ENCODE measurements around the gene HTR3D. TPM values are rescaled to one million over a fixed set of nuclear protein-coding genes. Genes with fewer than 3 reads are reported as not detected.

HTR3D gene
- total RNA-seq (not detected), polyA plus RNA-seq (not detected)
- long read RNA-seq, donor 1: 0 reads
- long read RNA-seq, donor 2: 0 reads
- long read RNA-seq, donor 3: 0 reads
- long read RNA-seq, donor 4: 0 reads
- long read RNA-seq, donor 5: 0 reads

GRCh38 chr3:184031187-184031792 lies at the start of gene HTR3D:
Gene HTR3D, plus strand, starts transcription at chr3:184031742. Its CDS starts 0 bp downstream, at chr3:184031742.
- no peak for DNase-seq
- Histone ChIP-seq H3K4me1 (ENCODE audit: control insufficient read depth in 5 of 5, insufficient read depth in 5 of 5, low read length in 5 of 5) (no peaks in the 10 kb centered on the region), H3K27me3 (ENCODE audit: control insufficient read depth in 3 of 3, insufficient read depth in 3 of 3, low read length in 2 of 3) (no peaks in the 10 kb centered on the region), H3K4me3 (no peak within 1 kb of the TSS), H3K36me3 (ENCODE audit: control insufficient read depth in 4 of 4, insufficient read depth in 4 of 4, low read length in 4 of 4) (no peaks in the 10 kb centered on the region), H3K27ac (ENCODE audit: low read depth in 1 of 2, low read length in 1 of 2) (no peak within 1 kb of the TSS), H3K9me3 (ENCODE audit: control insufficient read depth in 4 of 4, insufficient read depth in 3 of 4, low read length in 3 of 4) (no peaks in the 10 kb centered on the region), H3K9ac (ENCODE audit: insufficient read depth in 1 of 2, low read length in 2 of 2) (no peak within 1 kb of the TSS)
- no peak for ATAC-seq (ENCODE audit: insufficient read depth, low FRiP score)
- WGBS, 2 donors: 58 to 63% methylated on average over 4 of the region's 4 CpGs
- TF ChIP-seq, protein P1, sequence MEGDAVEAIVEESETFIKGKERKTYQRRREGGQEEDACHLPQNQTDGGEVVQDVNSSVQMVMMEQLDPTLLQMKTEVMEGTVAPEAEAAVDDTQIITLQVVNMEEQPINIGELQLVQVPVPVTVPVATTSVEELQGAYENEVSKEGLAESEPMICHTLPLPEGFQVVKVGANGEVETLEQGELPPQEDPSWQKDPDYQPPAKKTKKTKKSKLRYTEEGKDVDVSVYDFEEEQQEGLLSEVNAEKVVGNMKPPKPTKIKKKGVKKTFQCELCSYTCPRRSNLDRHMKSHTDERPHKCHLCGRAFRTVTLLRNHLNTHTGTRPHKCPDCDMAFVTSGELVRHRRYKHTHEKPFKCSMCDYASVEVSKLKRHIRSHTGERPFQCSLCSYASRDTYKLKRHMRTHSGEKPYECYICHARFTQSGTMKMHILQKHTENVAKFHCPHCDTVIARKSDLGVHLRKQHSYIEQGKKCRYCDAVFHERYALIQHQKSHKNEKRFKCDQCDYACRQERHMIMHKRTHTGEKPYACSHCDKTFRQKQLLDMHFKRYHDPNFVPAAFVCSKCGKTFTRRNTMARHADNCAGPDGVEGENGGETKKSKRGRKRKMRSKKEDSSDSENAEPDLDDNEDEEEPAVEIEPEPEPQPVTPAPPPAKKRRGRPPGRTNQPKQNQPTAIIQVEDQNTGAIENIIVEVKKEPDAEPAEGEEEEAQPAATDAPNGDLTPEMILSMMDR (IDR thresholded peaks at IDR 0.05; ENCODE audit: control extremely low read depth, extremely low read depth): no peak

DNA sequence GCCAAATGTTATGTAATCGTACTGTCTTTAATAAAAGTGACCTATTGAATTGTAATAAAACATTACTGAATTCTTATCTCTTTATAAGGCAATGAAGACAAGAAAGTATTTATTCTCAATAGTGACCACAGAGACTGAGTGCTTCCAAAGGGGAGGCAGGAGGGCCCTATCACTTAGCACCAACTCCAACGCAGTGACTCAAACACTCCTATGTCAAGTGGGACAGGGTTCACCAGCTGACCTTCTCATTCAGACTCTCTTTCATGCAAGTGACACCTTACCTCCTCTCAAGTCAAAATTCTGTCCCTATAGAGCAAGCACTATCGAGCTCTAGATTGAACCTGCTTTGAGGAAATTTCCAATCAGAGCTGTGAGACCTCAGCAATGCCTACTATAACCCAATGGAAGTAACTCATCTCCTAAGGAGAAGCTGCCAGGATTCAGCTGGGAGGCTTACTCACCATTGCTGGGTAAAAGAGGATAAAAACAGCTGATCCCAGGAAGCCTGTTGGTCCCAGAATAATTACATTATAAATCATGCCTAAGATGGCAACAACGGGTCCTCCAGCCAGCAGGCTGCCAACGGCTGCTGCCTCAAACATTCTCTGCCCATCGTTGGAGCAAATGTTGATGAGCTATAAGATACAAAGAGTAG lies 49.4 kb upstream of the HTR3D start:
- Histone ChIP-seq H3K4me1 (ENCODE audit: control insufficient read depth in 5 of 5, insufficient read depth in 5 of 5, low read length in 5 of 5) (peaks cover 0 to 2% (median 0%) of the 10 kb centered on the region in 5 donors), H3K27ac (ENCODE audit: low read depth in 1 of 2, low read length in 1 of 2) (no peak overlapping the region), H3K4me3 (no peak overlapping the region), H3K36me3 (ENCODE audit: control insufficient read depth in 4 of 4, insufficient read depth in 4 of 4, low read length in 4 of 4) (peaks cover 11 to 41% (median 22%) of the 10 kb centered on the region in 4 donors), H3K9me3 (ENCODE audit: control insufficient read depth in 4 of 4, insufficient read depth in 3 of 4, low read length in 3 of 4) (peaks cover 0 to 2% (median 0%) of the 10 kb centered on the region in 4 donors), H3K9ac (ENCODE audit: insufficient read depth in 1 of 2, low read length in 2 of 2) (no peak overlapping the region), H3K27me3 (ENCODE audit: control insufficient read depth in 3 of 3, insufficient read depth in 3 of 3, low read length in 2 of 3) (no peaks in the 10 kb centered on the region)
- no peak for ATAC-seq (ENCODE audit: insufficient read depth, low FRiP score)
- 86 to 94% methylated on average over 6 of the region's 6 CpGs for WGBS, 2 donors
- no peak for DNase-seq
- TF ChIP-seq, protein P1 (IDR thresholded peaks at IDR 0.05; ENCODE audit: control extremely low read depth, extremely low read depth): no peak

- TF ChIP-seq, protein P1 (IDR thresholded peaks at IDR 0.05; ENCODE audit: control extremely low read depth, extremely low read depth): no peak
- no peak overlapping the region for H3K9ac ChIP-seq (ENCODE audit: insufficient read depth in 1 of 2, low read length in 2 of 2)
- WGBS, 2 donors: 94 to 98% methylated on average over 4 of the region's 4 CpGs
Observed at GRCh38 chr3:183984127-183984740, 47.3 kb upstream of the HTR3D start.

More at GRCh38 chr3:183984127-183984740, 47.3 kb upstream of the HTR3D start:
- Histone ChIP-seq H3K4me3 (no peak overlapping the region), H3K4me1 (ENCODE audit: control insufficient read depth in 5 of 5, insufficient read depth in 5 of 5, low read length in 5 of 5) (peaks cover 0 to 2% (median 0%) of the 10 kb centered on the region in 5 donors), H3K9me3 (ENCODE audit: control insufficient read depth in 4 of 4, insufficient read depth in 3 of 4, low read length in 3 of 4) (peaks cover 0 to 2% (median 0%) of the 10 kb centered on the region in 4 donors), H3K36me3 (ENCODE audit: control insufficient read depth in 4 of 4, insufficient read depth in 4 of 4, low read length in 4 of 4) (peaks cover 23 to 48% (median 32%) of the 10 kb centered on the region in 4 donors), H3K27me3 (ENCODE audit: control insufficient read depth in 3 of 3, insufficient read depth in 3 of 3, low read length in 2 of 3) (no peaks in the 10 kb centered on the region), H3K27ac (ENCODE audit: low read depth in 1 of 2, low read length in 1 of 2) (no peak overlapping the region)
- DNase-seq (no peak), ATAC-seq (ENCODE audit: insufficient read depth, low FRiP score) (no peak)
